Effector memory CD4-positive, alpha-beta T cell (primary cell): ENCODE measurements around the gene TTC9B.

Experiments used
- DNase-seq, 3 donors: peaks; one replicate each; pipeline ENCODE4 v3.0.0-alpha.2; 2020
- H3K27ac ChIP-seq: 2 replicates; pipeline ENCODE4 v1.7.0; 2013; ENCODE audit warnings: mild to moderate bottlenecking, low read length, moderate library complexity; ENCODE audit not compliant: insufficient read depth, poor library complexity, severe bottlenecking
- H3K27me3 ChIP-seq: replicated peaks from 2 replicates; pipeline ENCODE4 v1.7.0; 2013; ENCODE audit warnings: mild to moderate bottlenecking, low read length; ENCODE audit not compliant: insufficient read depth, control insufficient read depth, poor library complexity, severe bottlenecking
- H3K36me3 ChIP-seq: 2 replicates; pipeline ENCODE4 v1.7.0; 2013; ENCODE audit warnings: mild to moderate bottlenecking, low read length, moderate library complexity; ENCODE audit not compliant: control insufficient read depth, insufficient read depth
- H3K4me1 ChIP-seq: 2 replicates; pipeline ENCODE4 v1.7.0; 2013; ENCODE audit warnings: low read length, mild to moderate bottlenecking; ENCODE audit not compliant: control insufficient read depth, insufficient read depth, poor library complexity, severe bottlenecking
- H3K4me3 ChIP-seq: 2 replicates; pipeline ENCODE4 v1.7.0; 2013; ENCODE audit warnings: low read length, low read depth, mild to moderate bottlenecking; ENCODE audit not compliant: insufficient read depth, poor library complexity, severe bottlenecking
- H3K9me3 ChIP-seq: 2 replicates; pipeline ENCODE4 v1.7.0; 2013; ENCODE audit warnings: mild to moderate bottlenecking, low read length, moderate library complexity; ENCODE audit not compliant: control insufficient read depth

The TTC9B gene

GRCh38 chr19:40198272-40198990 is 19.8 kb downstream of the TTC9B start:
- no peak overlapping the region for H3K4me3 ChIP-seq
- H3K27me3 ChIP-seq, result no peaks in the 10 kb centered on the region
- no peak overlapping the region for H3K27ac ChIP-seq
- no peaks in the 10 kb centered on the region for H3K9me3 ChIP-seq
- no peaks in the 10 kb centered on the region for H3K36me3 ChIP-seq
- no peaks in the 10 kb centered on the region for H3K4me1 ChIP-seq
- DNase-seq, result no peak

- H3K27me3 ChIP-seq, result no peaks in the 10 kb centered on the region
- H3K27ac ChIP-seq, result no peak overlapping the region
- no peak overlapping the region for H3K4me3 ChIP-seq
- no peaks in the 10 kb centered on the region for H3K9me3 ChIP-seq
- H3K4me1 ChIP-seq, result peaks cover 12% of the 10 kb centered on the region
- DNase-seq, result no peak
- no peaks in the 10 kb centered on the region for H3K36me3 ChIP-seq
These were observed 24.7 kb downstream of the TTC9B start for GRCh38 chr19:40193587-40193849.

- H3K4me3 ChIP-seq, result no peak overlapping the region
- H3K36me3 ChIP-seq, result no peaks in the 10 kb centered on the region
- H3K9me3 ChIP-seq, result no peaks in the 10 kb centered on the region
- peaks cover 12% of the 10 kb centered on the region for H3K4me1 ChIP-seq
- no peak for DNase-seq
- no peak overlapping the region for H3K27ac ChIP-seq
- H3K27me3 ChIP-seq, result no peaks in the 10 kb centered on the region
These were observed 25.2 kb downstream of the TTC9B start for GRCh38 chr19:40192758-40193586.

GRCh38 chr19:40191836-40192646 is 26.1 kb downstream of the TTC9B start:
- Histone ChIP-seq H3K27ac (peak overlapping the region; percentile 9), H3K36me3 (no peaks in the 10 kb centered on the region), H3K4me3 (peak overlapping the region; percentile 63), H3K4me1 (peaks cover 12% of the 10 kb centered on the region), H3K27me3 (no peaks in the 10 kb centered on the region), H3K9me3 (no peaks in the 10 kb centered on the region)
- no peak for DNase-seq

GRCh38 chr19:40190891-40191835 is 27.0 kb downstream of the TTC9B start, which contains the start of gene MAP3K10:
Gene MAP3K10, plus strand, starts transcription at chr19:40191426. Its CDS starts 606 bp downstream, at chr19:40192032.
- peak; percentile 41 to 61 (median 58) for DNase-seq
- Histone ChIP-seq H3K4me3 (peak within 1 kb of the TSS; percentile 99), H3K27me3 (no peaks in the 10 kb centered on the region)

GRCh38 chr19:40184273-40184672 is 33.9 kb downstream of the TTC9B start:
- DNase-seq, result no peak
- Histone ChIP-seq H3K27ac (no peak overlapping the region), H3K27me3 (no peaks in the 10 kb centered on the region), H3K36me3 (no peaks in the 10 kb centered on the region), H3K4me3 (no peak overlapping the region), H3K4me1 (no peaks in the 10 kb centered on the region), H3K9me3 (no peaks in the 10 kb centered on the region)

More at GRCh38 chr19:40190891-40191835, 27.0 kb downstream of the TTC9B start, which contains the start of gene MAP3K10:
- Histone ChIP-seq H3K9me3 (no peaks in the 10 kb centered on the region), H3K4me1 (peaks cover 12% of the 10 kb centered on the region), H3K36me3 (no peaks in the 10 kb centered on the region), H3K27ac (peak within 1 kb of the TSS; percentile 89)

GRCh38 chr19:40178756-40179155 is 39.4 kb downstream of the TTC9B start:
- no peak for DNase-seq
- H3K36me3 ChIP-seq, result no peaks in the 10 kb centered on the region
- no peaks in the 10 kb centered on the region for H3K27me3 ChIP-seq
- H3K27ac ChIP-seq, result no peak overlapping the region
- no peaks in the 10 kb centered on the region for H3K4me1 ChIP-seq
- H3K9me3 ChIP-seq, result no peaks in the 10 kb centered on the region
- no peak overlapping the region for H3K4me3 ChIP-seq

GRCh38 chr19:40177286-40178070 is 40.7 kb downstream of the TTC9B start:
- no peak for DNase-seq
- H3K9me3 ChIP-seq, result no peaks in the 10 kb centered on the region
- no peaks in the 10 kb centered on the region for H3K36me3 ChIP-seq
- no peaks in the 10 kb centered on the region for H3K4me1 ChIP-seq
- H3K27me3 ChIP-seq, result no peaks in the 10 kb centered on the region
- H3K27ac ChIP-seq, result no peak overlapping the region
- H3K4me3 ChIP-seq, result no peak overlapping the region

GRCh38 chr19:40175820-40176219 is 42.4 kb downstream of the TTC9B start:
- H3K9me3 ChIP-seq, result no peaks in the 10 kb centered on the region
- H3K27me3 ChIP-seq, result no peaks in the 10 kb centered on the region
- H3K27ac ChIP-seq, result no peak overlapping the region
- no peaks in the 10 kb centered on the region for H3K4me1 ChIP-seq
- H3K4me3 ChIP-seq, result no peak overlapping the region
- H3K36me3 ChIP-seq, result no peaks in the 10 kb centered on the region
- no peak for DNase-seq
